HepG2 (cell line): ENCODE results near the gene TTLL11. TPM values are rescaled to one million over a fixed set of nuclear protein-coding genes. Genes with fewer than 3 reads are reported as not detected.

Source experiments
- ATAC-seq: fragments of 200-7000 bp; cut with Tn5 transposase; 3 replicates; pipeline ENCODE4 v1.9.1; 2020; ENCODE audit warnings: mild to moderate bottlenecking, moderate library complexity
- BruUV-seq: library from RNA; stranded (reverse); fragments of 400-500 nt; replicated peaks from 2 replicates; lab custom pipeline; 2021; lab: Mats Ljungman, UMichigan
- CTCF ChIA-PET: fragments of 300-600 bp; formaldehyde crosslinking; extraction: SDS; loops from one replicate; lab custom pipeline; 2021; ENCODE audit warnings: low total read pairs, inconsistent platforms, low intra/inter-chr PET ratio; lab: Yijun Ruan, JAX
- POLR2A ChIA-PET: fragments of 350-600 bp; sonication (Branson Sonifier 250); formaldehyde crosslinking; loops from one replicate; lab custom pipeline; 2020; ENCODE audit warnings: antibody characterized with exemption, inconsistent platforms; lab: Yijun Ruan, JAX
- DNase-seq: peaks from one replicate; pipeline ENCODE4 v3.0.0-alpha.2; 2015; ENCODE audit warnings: low spot score
- FAIRE-seq: peaks from 3 replicates; lab custom pipeline; 2011; peaks lifted over from hg19 to GRCh38; lab: Jason Lieb, UNC
- H2AFZ ChIP-seq: one replicate; pipeline ENCODE4 v1.6.1; 2011; ENCODE audit warnings: low read length, inconsistent platforms
- H3K27ac ChIP-seq: fragments of 300-600 bp; 3 replicates; pipeline ENCODE4 v1.8.0; 2011; ENCODE audit warnings: mixed run types, mild to moderate bottlenecking, mixed read lengths, low read length, inconsistent platforms; ENCODE audit not compliant: insufficient read depth; ENCODE audit errors: extremely low read length
- H3K27me3 ChIP-seq, 2 experiments: fragments of 200-600 bp in 1 of 2; 2 replicates in 1 of 2; 3 replicates in 1 of 2; pipeline versions ENCODE4 v1.6.0 to v1.8.0; 2011; ENCODE audit warnings: low read length in 2 of 2, mild to moderate bottlenecking in 2 of 2, moderate library complexity in 2 of 2, inconsistent platforms in 1 of 2; ENCODE audit not compliant: insufficient read depth in 2 of 2, control insufficient read depth in 1 of 2
- H3K36me3 ChIP-seq, 2 experiments: fragments of 200-600 bp in 1 of 2; replicated peaks in 1 of 2; 2 replicates in 1 of 2; 3 replicates in 1 of 2; pipeline versions ENCODE4 v1.5.1 to v1.8.0; 2011; ENCODE audit warnings: low read length in 2 of 2, inconsistent platforms in 1 of 2; ENCODE audit not compliant: insufficient read depth in 2 of 2, control insufficient read depth in 1 of 2
- H3K4me1 ChIP-seq: 2 replicates; pipeline ENCODE4 v1.5.1; 2012; ENCODE audit warnings: low read length, inconsistent platforms; ENCODE audit not compliant: insufficient read depth
- H3K4me2 ChIP-seq: 2 replicates; pipeline ENCODE4 v1.6.0; 2011; ENCODE audit warnings: low read depth, low read length, inconsistent platforms
- H3K4me3 ChIP-seq, 3 experiments: fragments of 200-600 bp in 1 of 3; sonication (generic), shearing (Covaris generic) in 1 of 3; replicated peaks in 1 of 3; 2 replicates each; pipeline ENCODE4 v1.5.1; 2011 to 2016; ENCODE audit warnings: low read length in 3 of 3, inconsistent platforms in 2 of 3, low read depth in 2 of 3, mild to moderate bottlenecking in 2 of 3, control low read depth in 1 of 3, mixed read lengths in 1 of 3; ENCODE audit not compliant: insufficient read depth in 1 of 3
- H3K79me2 ChIP-seq: one replicate; pipeline ENCODE4 v1.6.1; 2011; ENCODE audit warnings: low read length, inconsistent platforms; ENCODE audit not compliant: insufficient read depth
- H3K9ac ChIP-seq: 2 replicates; pipeline ENCODE4 v1.6.0; 2011; ENCODE audit warnings: mild to moderate bottlenecking, low read depth, low read length, inconsistent platforms; ENCODE audit not compliant: insufficient read depth
- H3K9me3 ChIP-seq: 2 replicates; pipeline ENCODE4 v1.5.1; 2012; ENCODE audit warnings: mild to moderate bottlenecking, low read length
- H4K20me1 ChIP-seq: 2 replicates; pipeline ENCODE4 v1.6.0; 2011; ENCODE audit warnings: inconsistent platforms, mild to moderate bottlenecking, low read length, moderate library complexity; ENCODE audit not compliant: insufficient read depth
- BCLAF1 ChIP-seq: fragments of 450-650 bp; IDR thresholded peaks from 2 replicates; pipeline ENCODE4 v1.6.1; 2017; ENCODE audit warnings: mild to moderate bottlenecking
- DRAP1 ChIP-seq: IDR thresholded peaks from 2 replicates; pipeline ENCODE4 v1.6.1; 2016; ENCODE audit warnings: missing genetic modification reagents, missing compliant biosample characterization
- FOXP4 ChIP-seq: sonication (generic); formaldehyde crosslinking; IDR thresholded peaks from 2 replicates; pipeline ENCODE4 v1.4.0; 2020; ENCODE audit warnings: missing genetic modification reagents
- MED13 ChIP-seq: sonication (generic); formaldehyde crosslinking; IDR thresholded peaks from 2 replicates; pipeline ENCODE4 v1.5.0; 2020; ENCODE audit warnings: missing genetic modification reagents
- PBX3 ChIP-seq: sonication (generic); formaldehyde crosslinking; IDR thresholded peaks from 2 replicates; pipeline ENCODE4 v1.8.1; 2023; ENCODE audit warnings: missing genetic modification reagents, inconsistent platforms, borderline replicate concordance
- RBFOX2 ChIP-seq: fragments of 200-400 bp; formaldehyde crosslinking; IDR thresholded peaks from 2 replicates; pipeline ENCODE4 v1.6.1; 2017; ENCODE audit warnings: low read depth, mild to moderate bottlenecking, low read length
- RCOR2 ChIP-seq: IDR thresholded peaks from 2 replicates; pipeline ENCODE4 v1.6.1; 2016; ENCODE audit warnings: missing biosample characterization, missing genetic modification reagents
- SCMH1 ChIP-seq: sonication (generic); formaldehyde crosslinking; IDR thresholded peaks from 2 replicates; pipeline ENCODE4 v1.9.0; 2021; ENCODE audit warnings: missing genetic modification reagents, mild to moderate bottlenecking, borderline replicate concordance
- THRA ChIP-seq: sonication (generic); formaldehyde crosslinking; IDR thresholded peaks from 2 replicates; pipeline ENCODE4 v1.4.0; 2020; ENCODE audit warnings: missing genetic modification reagents, borderline replicate concordance
- ZNF225 ChIP-seq: sonication (generic); formaldehyde crosslinking; IDR thresholded peaks from 2 replicates; pipeline ENCODE4 v1.4.0; 2020; ENCODE audit warnings: mild to moderate bottlenecking, missing genetic modification reagents
- ZNF343 ChIP-seq: sonication (generic); formaldehyde crosslinking; IDR thresholded peaks from 2 replicates; pipeline ENCODE4 v1.4.0; 2020; ENCODE audit warnings: mild to moderate bottlenecking, missing genetic modification reagents
- ZNF556 ChIP-seq: sonication (generic); formaldehyde crosslinking; IDR thresholded peaks from 2 replicates; pipeline ENCODE4 v1.4.0; 2020; ENCODE audit warnings: mild to moderate bottlenecking, missing genetic modification reagents, borderline replicate concordance
- ZNF570 ChIP-seq: sonication (generic); formaldehyde crosslinking; IDR thresholded peaks from 2 replicates; pipeline ENCODE4 v1.4.0; 2020; ENCODE audit warnings: mild to moderate bottlenecking, missing genetic modification reagents, borderline replicate concordance
- ZNF672 ChIP-seq: sonication (generic); formaldehyde crosslinking; IDR thresholded peaks from 2 replicates; pipeline ENCODE4 v1.8.1; 2022; ENCODE audit warnings: missing genetic modification reagents
- ZNF724P ChIP-seq: sonication (generic); formaldehyde crosslinking; IDR thresholded peaks from 2 replicates; pipeline ENCODE4 v1.8.0; 2022; ENCODE audit warnings: missing genetic modification reagents, borderline replicate concordance
- whole genome bisulfite sequencing: methylation state at CpG from one replicate; pipeline ENCODE4 v1.1.6; 2017; ENCODE audit warnings: low lambda C conversion rate; 5-methylcytosine and 5-hydroxymethylcytosine counted together
- in situ Hi-C: cut with HindIII; loops from 2 replicates; pipeline ENCODE4 v1.10.0; 2017; ENCODE audit warnings: low pct_unique_long_range_greater_than_20kb; ENCODE audit not compliant: extremely low pct_ligation_motif_present
- intact Hi-C: fragments of 100-400 bp; cut with micrococcal nuclease; formaldehyde crosslinking; loops from one replicate; pipeline ENCODE4 v1.10.0; 2022; ENCODE audit not compliant: unreplicated experiment
- polyA plus RNA-seq, 8 experiments: library from polyadenylated mRNA; depleted of rRNA in 3 of 8; stranded (reverse) in 7 of 8; unstranded in 1 of 8; fragments of >200 nt; fragmentation: Illumina TruSeq in 4 of 8; extraction: Trizol in 4 of 8; gene quantifications; 2 replicates each; pipeline versions ENCODE4 v1.2.1 to v1.2.3, GENCODE V29; 2011 to 2016; ENCODE audit warnings: low read depth in 4 of 8, missing spikeins in 1 of 8, mixed read lengths in 1 of 8; ENCODE audit not compliant: insufficient read depth in 1 of 8
- total RNA-seq, 5 experiments: library from RNA; depleted of rRNA; stranded (reverse); fragments of >200 nt; fragmentation: Illumina TruSeq; extraction: Trizol; gene quantifications; 2 replicates each; pipeline ENCODE4 v1.2.3, GENCODE V29; 2016; ENCODE audit warnings: low read depth in 1 of 5

The TTLL11 gene
- total and polyA plus RNA-seq, 2 of the 13 experiments (the other 11 are each of a cell fraction or from before 2014, with no cell fraction given), result 4.5 to 5.2 TPM

- Histone ChIP-seq H3K27me3 (no peaks in the 10 kb centered on the region), H3K4me1 (no peaks in the 10 kb centered on the region), H2AFZ (no peak overlapping the region), H4K20me1 (no peaks in the 10 kb centered on the region), H3K79me2 (no peaks in the 10 kb centered on the region), H3K4me3 (no peak overlapping the region), H3K27ac (no peak overlapping the region), H3K4me2 (no peak overlapping the region), H3K9ac (no peak overlapping the region), H3K36me3 (no peaks in the 10 kb centered on the region), H3K9me3 (no peaks in the 10 kb centered on the region)
- DNase-seq, result no peak
- FAIRE-seq, result no peak
- no TSS peak for BruUV-seq
- in situ Hi-C loops, result no loop called here
- POLR2A ChIA-PET, result no interaction called here
- intact Hi-C loops, result no loop called here
- no peak for ATAC-seq
- CTCF ChIA-PET, result no interaction called here
- 28% methylated on average over 4 of the region's 4 CpGs for WGBS
- TF ChIP-seq ZNF225 (CRISPR knock-in tag) (no peak), ZNF570 (no peak), ZNF556 (CRISPR knock-in tag) (no peak), SCMH1 (CRISPR knock-in tag) (no peak), RCOR2 (CRISPR knock-in tag) (no peak), ZNF724P (no peak), RBFOX2 (no peak), MED13 (CRISPR knock-in tag) (no peak), ZNF672 (no peak), DRAP1 (CRISPR knock-in tag) (no peak), ZNF343 (CRISPR knock-in tag) (no peak), FOXP4 (CRISPR knock-in tag) (no peak), BCLAF1 (no peak), THRA (no peak), PBX3 (no peak)
Measured at GRCh38 chr9:121912812-121913627, 180.1 kb downstream of the TTLL11 start.
